H1 (cell line): ENCODE measurements around the gene PPA1. TPM values are rescaled to one million over a fixed set of nuclear protein-coding genes. Genes with fewer than 3 reads are reported as not detected.

Experiments
- CTCF ChIA-PET: fragments of 300-600 bp; sonication (Branson Sonifier 250); formaldehyde crosslinking; loops from one replicate; lab custom pipeline; 2021; ENCODE audit not compliant: partially characterized antibody; lab: Charles Lee
- POLR2A ChIA-PET: fragments of 300-600 bp; sonication (Branson Sonifier 250); formaldehyde crosslinking; loops from one replicate; lab custom pipeline; 2021; ENCODE audit warnings: inconsistent platforms; ENCODE audit not compliant: partially characterized antibody; lab: Charles Lee
- DNase-seq, 2 experiments: peaks; one replicate each; pipeline versions ENCODE4 v3.0.0 to v3.0.0-alpha.2; 2010 to 2022; ENCODE audit warnings: low spot score in 2 of 2, low read depth in 1 of 2, mixed read lengths in 1 of 2
- FAIRE-seq: peaks from 2 replicates; lab custom pipeline; 2011; peaks lifted over from hg19 to GRCh38; lab: Jason Lieb, UNC
- H2AFZ ChIP-seq: 2 replicates; pipeline ENCODE4 v1.8.1; 2012; ENCODE audit warnings: low read length, inconsistent platforms
- H2AK5ac ChIP-seq: 2 replicates; pipeline ENCODE4 v1.6.1; 2013; ENCODE audit warnings: low read depth, low read length
- H2BK120ac ChIP-seq: replicated peaks from 2 replicates; pipeline ENCODE3; 2013; ENCODE audit warnings: low read depth, low read length, inconsistent platforms
- H2BK12ac ChIP-seq: 2 replicates; pipeline ENCODE4 v1.6.1; 2013; ENCODE audit warnings: low read depth, low read length
- H2BK15ac ChIP-seq: 2 replicates; pipeline ENCODE4 v1.6.1; 2013; ENCODE audit warnings: low read length
- H2BK20ac ChIP-seq: 2 replicates; pipeline ENCODE4 v1.6.1; 2013; ENCODE audit warnings: low read length
- H2BK5ac ChIP-seq: 2 replicates; pipeline ENCODE4 v1.6.1; 2013; ENCODE audit warnings: low read depth, low read length
- H3K14ac ChIP-seq: 2 replicates; pipeline ENCODE4 v1.6.1; 2013; ENCODE audit warnings: inconsistent platforms; ENCODE audit not compliant: insufficient read length
- H3K18ac ChIP-seq: 2 replicates; pipeline ENCODE4 v1.6.1; 2013; ENCODE audit warnings: low read length; ENCODE audit errors: extremely low read depth
- H3K23ac ChIP-seq: 2 replicates; pipeline ENCODE4 v1.6.1; 2013; ENCODE audit warnings: inconsistent platforms; ENCODE audit not compliant: insufficient read length
- H3K23me2 ChIP-seq: 2 replicates; pipeline ENCODE4 v1.6.1; 2013; ENCODE audit warnings: low read depth, low read length
- H3K27ac ChIP-seq: 2 replicates; pipeline ENCODE4 v1.6.1; 2011; ENCODE audit warnings: low read depth, low read length, inconsistent platforms
- H3K27me3 ChIP-seq, 4 experiments: replicated peaks in 1 of 4; 1 replicate in 1 of 4; 2 replicates in 3 of 4; pipeline versions ENCODE4 v1.6.1 to v1.8.1; 2011 to 2013; ENCODE audit warnings: low read length in 3 of 4, mild to moderate bottlenecking in 3 of 4, inconsistent platforms in 2 of 4, mixed read lengths in 2 of 4, moderate library complexity in 1 of 4; ENCODE audit not compliant: control insufficient read depth in 3 of 4, insufficient read depth in 3 of 4; ENCODE audit errors: extremely low read depth in 1 of 4
- H3K36me3 ChIP-seq, 4 experiments: 2 replicates each; pipeline versions ENCODE4 v1.6.1 to v1.8.1; 2011 to 2013; ENCODE audit warnings: mild to moderate bottlenecking in 4 of 4, low read length in 3 of 4, moderate library complexity in 2 of 4, control low read depth in 1 of 4, inconsistent platforms in 1 of 4; ENCODE audit not compliant: insufficient read depth in 4 of 4, control insufficient read depth in 2 of 4
- H3K4ac ChIP-seq: replicated peaks from 2 replicates; pipeline ENCODE3; 2013; ENCODE audit warnings: low read length, low read depth, mixed read lengths, inconsistent platforms; ENCODE audit not compliant: insufficient read length
- H3K4me1 ChIP-seq, 4 experiments: replicated peaks in 1 of 4; 1 replicate in 1 of 4; 2 replicates in 3 of 4; pipeline versions ENCODE4 v1.6.1 to v1.8.1; 2011 to 2013; ENCODE audit warnings: low read length in 3 of 4, inconsistent platforms in 2 of 4, mixed read lengths in 1 of 4; ENCODE audit not compliant: insufficient read depth in 4 of 4, control insufficient read depth in 3 of 4
- H3K4me2 ChIP-seq, 2 experiments: 2 replicates each; pipeline versions ENCODE4 v1.6.1 to v1.8.1; 2011 to 2013; ENCODE audit warnings: low read depth in 2 of 2, low read length in 2 of 2, control low read depth in 1 of 2, inconsistent platforms in 1 of 2, mild to moderate bottlenecking in 1 of 2; ENCODE audit not compliant: insufficient read depth in 1 of 2
- H3K4me3 ChIP-seq, 4 experiments: fragments of 200-600, 300-600 bp in 1 of 4; sonication (generic), shearing (Covaris generic), sonication (Bioruptor Twin) in 1 of 4; 2 replicates each; pipeline versions ENCODE4 v1.5.1 to v1.8.1; 2011 to 2016; ENCODE audit warnings: low read length in 4 of 4, low read depth in 3 of 4, control low read depth in 2 of 4, inconsistent platforms in 2 of 4, mild to moderate bottlenecking in 2 of 4, mixed read lengths in 1 of 4, moderate library complexity in 1 of 4; ENCODE audit not compliant: insufficient read depth in 2 of 4; ENCODE audit errors: extremely low read depth in 1 of 4
- H3K56ac ChIP-seq: replicated peaks from 2 replicates; pipeline ENCODE3; 2013; ENCODE audit warnings: low read depth, mild to moderate bottlenecking, mixed read lengths, low read length, inconsistent platforms; ENCODE audit not compliant: insufficient read length
- H3K79me1 ChIP-seq: 2 replicates; pipeline ENCODE4 v1.6.1; 2013; ENCODE audit warnings: low read depth, low read length, control low read depth
- H3K79me2 ChIP-seq, 2 experiments: 2 replicates each; pipeline versions ENCODE4 v1.6.1 to v1.8.1; 2012 to 2013; ENCODE audit warnings: low read length in 2 of 2, mild to moderate bottlenecking in 2 of 2, inconsistent platforms in 1 of 2; ENCODE audit not compliant: insufficient read depth in 2 of 2, control insufficient read depth in 1 of 2
- H3K9ac ChIP-seq, 4 experiments: replicated peaks in 1 of 4; 1 replicate in 1 of 4; 2 replicates in 3 of 4; pipeline versions ENCODE4 v1.6.1 to v1.8.1; 2011 to 2013; ENCODE audit warnings: low read depth in 3 of 4, low read length in 3 of 4, control low read depth in 2 of 4, mild to moderate bottlenecking in 2 of 4, moderate library complexity in 2 of 4, inconsistent platforms in 1 of 4; ENCODE audit errors: extremely low read depth in 1 of 4
- H3K9me3 ChIP-seq, 2 experiments: 2 replicates each; pipeline versions ENCODE4 v1.6.1 to v1.8.1; 2012 to 2013; ENCODE audit warnings: mild to moderate bottlenecking in 2 of 2, moderate library complexity in 2 of 2, control low read depth in 1 of 2, inconsistent platforms in 1 of 2, low read depth in 1 of 2, low read length in 1 of 2, mixed read lengths in 1 of 2; ENCODE audit not compliant: insufficient read depth in 2 of 2
- H4K20me1 ChIP-seq, 2 experiments: replicated peaks in 1 of 2; 2 replicates each; pipeline versions ENCODE3 to v1.8.1; 2011 to 2013; ENCODE audit warnings: inconsistent platforms in 2 of 2, low read length in 2 of 2, mild to moderate bottlenecking in 1 of 2; ENCODE audit not compliant: insufficient read depth in 2 of 2, control insufficient read depth in 1 of 2
- H4K5ac ChIP-seq: 2 replicates; pipeline ENCODE4 v1.6.1; 2013; ENCODE audit warnings: low read length, low read depth, mixed read lengths, inconsistent platforms; ENCODE audit not compliant: insufficient read length
- H4K8ac ChIP-seq: 2 replicates; pipeline ENCODE4 v1.8.0; 2013; ENCODE audit warnings: mild to moderate bottlenecking, moderate library complexity, low read length, inconsistent platforms; ENCODE audit not compliant: insufficient read depth; ENCODE audit errors: extremely low read depth
- H4K91ac ChIP-seq: replicated peaks from 2 replicates; pipeline ENCODE3; 2013; ENCODE audit warnings: low read length, mixed read lengths, inconsistent platforms; ENCODE audit not compliant: insufficient read length
- WGBS, 2 experiments: shearing (Covaris generic) in 1 of 2; methylation state at CpG; one replicate each; pipeline versions ENCODE4 v1.1.6 to v1.1.7; 2013 to 2015; ENCODE audit warnings: low lambda C conversion rate in 2 of 2, mixed read lengths in 2 of 2, inconsistent platforms in 1 of 2, low coverage in 1 of 2, missing lambda C conversion rate in 1 of 2; ENCODE audit not compliant: insufficient replicate concordance in 2 of 2, insufficient coverage in 1 of 2, insufficient read length in 1 of 2; ENCODE audit errors: extremely low coverage in 1 of 2, missing lambda C conversion rate in 1 of 2; 5-methylcytosine and 5-hydroxymethylcytosine counted together
- polyA plus RNA-seq, 7 experiments: library from polyadenylated mRNA; depleted of rRNA in 3 of 7; stranded (reverse) in 5 of 7; unstranded in 2 of 7; fragments of >200 nt in 5 of 7; fragments of 200-250 nt in 2 of 7; gene quantifications; 1 replicate in 5 of 7; 2 replicates in 1 of 7; 4 replicates in 1 of 7; pipeline versions ENCODE4 v1.2.1 to v1.2.3, GENCODE V29; 2011 to 2013; ENCODE audit warnings: missing spikeins in 2 of 7, mixed read lengths in 2 of 7
- total RNA-seq: library from RNA; stranded (reverse); fragmentation: NEBNext Ultra II Directional; extraction: Animal tissue kit (Norgen Biotek cat#: 25700); gene quantifications from 2 replicates; pipeline ENCODE4 v1.2.1, GENCODE V29; 2021

Gene PPA1
- total and polyA plus RNA-seq, 2 of the 8 experiments (the other 6 are each of a cell fraction or from before 2014, with no cell fraction given) = 77.0 to 191 TPM

DNA sequence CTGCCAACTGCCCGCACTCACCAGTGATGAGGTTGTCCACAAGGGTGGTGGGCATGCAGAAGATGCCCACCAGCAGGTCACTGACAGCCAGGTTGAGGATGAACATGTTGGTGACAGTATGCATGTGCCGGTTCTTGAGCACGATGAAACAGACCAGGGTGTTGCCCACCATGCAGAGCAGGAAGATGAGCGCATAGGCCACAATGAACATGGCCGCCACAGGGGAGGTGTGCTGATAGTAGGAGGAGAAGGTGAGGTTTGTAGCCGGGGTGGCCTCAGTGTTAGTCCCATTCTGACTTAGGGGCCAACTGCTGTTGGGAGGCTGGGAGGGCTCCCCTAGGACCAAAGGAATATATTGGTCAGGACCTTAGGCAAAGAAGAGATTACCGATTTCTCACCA lies 32.8 kb upstream of the PPA1 start:
- DNase-seq = no peak
- Histone ChIP-seq H3K79me1 (no peaks in the 10 kb centered on the region), H3K9ac (no peak overlapping the region), H2BK120ac (no peak overlapping the region), H2AK5ac (no peak overlapping the region), H2AFZ (no peak overlapping the region), H3K56ac (no peak overlapping the region), H3K18ac (no peak overlapping the region), H4K91ac (no peak overlapping the region), H3K4me2 (no peak overlapping the region), H3K4ac (no peak overlapping the region), H3K23ac (no peak overlapping the region), H2BK20ac (no peak overlapping the region), H3K27ac (no peak overlapping the region), H3K4me3 (no peak overlapping the region), H3K27me3 (no peaks in the 10 kb centered on the region), H3K9me3 (0 out of 4 replicates have a peak, but pooled peaks cover 0 to 3% of the 10 kb centered on the region in 2 experiments), H2BK12ac (no peak overlapping the region), H4K5ac (no peak overlapping the region), H3K23me2 (no peaks in the 10 kb centered on the region), H2BK5ac (no peak overlapping the region), H3K79me2 (no peaks in the 10 kb centered on the region), H4K8ac (0 out of 2 replicates have a peak overlapping the region, but pooled peaks have one; percentile 14), H2BK15ac (no peak overlapping the region), H3K4me1 (no peaks in the 10 kb centered on the region), H3K36me3 (no peaks in the 10 kb centered on the region), H4K20me1 (no peaks in the 10 kb centered on the region), H3K14ac (no peak overlapping the region)
- POLR2A ChIA-PET = interaction anchor here (1.3 kb wide), 1 partner anchor 30 kb away, joined by 5 read pairs; no protein-coding TSS in a partner anchor
- CTCF ChIA-PET = interaction anchor here (0.8 to 17.4 kb wide), 28 partner anchors 9 to 503 kb away, joined by 3 to 329 read pairs (median 9); no protein-coding TSS in a partner anchor
- WGBS, 2 experiments = 92% methylated on average over 7 of the region's 7 CpGs; no CpG with 5 or more reads in 1 of the 2 experiments
- no peak for FAIRE-seq
